HG03571 (cell line): ENCODE data around the gene MYBL2.

Experiments
- ATAC-seq: cut with Tn5 transposase; IDR thresholded peaks from one replicate; pipeline ENCODE4 v1.9.1; 2021; ENCODE audit not compliant: unreplicated experiment

Gene MYBL2

GRCh38 chr20:43681991-43682410 lies 15.1 kb downstream of the MYBL2 start:
- ATAC-seq, result peak; percentile 90

- peak; percentile 26 for ATAC-seq
Measured at GRCh38 chr20:43682446-43682845, 15.5 kb downstream of the MYBL2 start.

GRCh38 chr20:43686820-43687219 lies 19.9 kb downstream of the MYBL2 start:
- ATAC-seq, result no peak

DNA sequence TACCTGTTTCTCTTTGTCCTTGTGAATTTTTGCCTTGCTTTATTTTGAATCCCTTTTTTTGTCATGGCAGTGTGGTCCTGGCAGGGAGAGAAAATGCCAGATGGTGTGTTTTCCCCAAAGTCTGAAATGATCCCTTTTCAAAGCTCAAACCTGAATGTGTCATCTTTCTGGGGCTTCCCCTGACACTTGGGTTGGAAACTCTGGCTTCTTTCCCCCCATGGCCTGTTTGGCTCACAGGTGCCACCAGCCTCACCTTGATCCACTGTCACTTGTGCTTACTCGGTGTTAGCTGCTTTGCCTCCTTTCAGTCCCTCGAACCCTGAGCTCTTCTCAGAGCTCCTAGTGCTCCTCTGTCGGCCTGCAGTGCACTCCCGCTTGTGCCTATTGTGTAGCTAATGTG lies 22.3 kb downstream of the MYBL2 start:
- ATAC-seq, result no peak

DNA sequence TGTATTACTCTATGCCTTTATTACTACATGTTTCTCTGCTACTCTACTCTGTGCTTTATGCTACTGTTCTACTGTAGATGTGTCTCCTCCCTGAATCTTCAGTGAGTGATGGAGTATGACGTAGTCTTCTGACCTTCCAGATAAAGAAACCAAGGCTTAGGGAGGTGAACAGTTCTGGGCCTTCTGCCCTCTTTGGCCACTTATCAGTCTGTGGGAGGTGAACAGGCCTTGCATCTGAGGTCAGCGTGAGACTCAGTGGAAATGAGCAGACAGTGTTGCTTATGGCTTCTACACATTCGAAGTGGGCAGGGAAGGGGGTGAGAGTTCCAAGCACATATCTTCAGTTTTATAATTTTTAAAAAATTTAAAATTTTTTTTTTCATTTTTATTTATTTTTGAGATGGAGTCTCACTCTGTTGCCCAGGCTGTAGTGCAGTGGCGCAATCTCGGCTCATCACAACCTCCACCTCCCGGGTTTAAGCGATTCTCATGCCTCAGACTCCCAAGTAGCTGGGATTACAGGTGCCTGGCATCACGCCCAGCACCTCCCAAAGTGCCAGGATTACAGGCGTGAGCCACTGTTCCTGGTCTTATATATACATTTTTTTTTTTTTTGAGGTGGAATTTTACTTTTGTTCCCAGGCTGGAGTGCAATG lies 24.2 kb downstream of the MYBL2 start:
- ATAC-seq, result no peak

- no peak for ATAC-seq
Measured at GRCh38 chr20:43691928-43692524, 25.1 kb downstream of the MYBL2 start.

DNA sequence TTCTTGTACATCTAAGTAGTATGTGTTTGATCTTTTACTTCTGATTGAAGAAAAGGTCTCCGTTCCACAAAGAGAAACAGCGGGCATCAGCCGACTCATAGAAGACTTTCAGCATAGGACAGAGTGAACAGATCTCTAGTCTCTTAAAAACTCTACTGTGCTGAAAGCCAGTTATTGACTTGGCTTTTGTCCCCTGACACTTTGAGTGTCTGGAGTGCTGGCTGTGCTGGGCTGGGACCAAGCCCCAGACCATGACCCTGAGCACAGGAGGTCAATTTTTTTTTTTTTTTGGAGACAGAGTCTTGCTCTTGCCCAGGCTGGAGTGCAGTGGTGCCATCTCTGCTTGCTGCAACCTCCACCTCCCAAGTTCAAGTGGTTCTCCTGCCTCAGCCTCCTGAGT lies 27.8 kb downstream of the MYBL2 start:
- no peak for ATAC-seq

DNA sequence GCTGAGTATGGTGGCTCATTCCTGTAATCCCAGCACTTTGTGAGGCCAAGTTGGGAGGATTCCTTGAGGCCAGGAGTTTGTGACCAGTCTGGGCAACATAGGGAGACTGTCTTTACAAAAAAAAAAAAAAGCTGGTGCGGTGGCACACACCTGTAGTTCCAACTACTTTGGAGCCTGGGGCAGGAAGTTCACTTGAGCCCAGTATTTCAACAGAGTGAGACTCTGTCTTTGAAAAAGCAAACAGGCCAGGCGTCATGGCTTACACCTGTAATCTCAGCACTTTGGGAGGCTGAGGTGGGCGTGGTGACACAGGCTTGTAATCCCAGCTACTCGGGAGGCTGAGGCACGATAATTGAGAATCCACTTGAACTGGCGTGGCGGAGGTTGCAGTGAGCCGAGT lies 28.7 kb downstream of the MYBL2 start:
- no peak for ATAC-seq

DNA sequence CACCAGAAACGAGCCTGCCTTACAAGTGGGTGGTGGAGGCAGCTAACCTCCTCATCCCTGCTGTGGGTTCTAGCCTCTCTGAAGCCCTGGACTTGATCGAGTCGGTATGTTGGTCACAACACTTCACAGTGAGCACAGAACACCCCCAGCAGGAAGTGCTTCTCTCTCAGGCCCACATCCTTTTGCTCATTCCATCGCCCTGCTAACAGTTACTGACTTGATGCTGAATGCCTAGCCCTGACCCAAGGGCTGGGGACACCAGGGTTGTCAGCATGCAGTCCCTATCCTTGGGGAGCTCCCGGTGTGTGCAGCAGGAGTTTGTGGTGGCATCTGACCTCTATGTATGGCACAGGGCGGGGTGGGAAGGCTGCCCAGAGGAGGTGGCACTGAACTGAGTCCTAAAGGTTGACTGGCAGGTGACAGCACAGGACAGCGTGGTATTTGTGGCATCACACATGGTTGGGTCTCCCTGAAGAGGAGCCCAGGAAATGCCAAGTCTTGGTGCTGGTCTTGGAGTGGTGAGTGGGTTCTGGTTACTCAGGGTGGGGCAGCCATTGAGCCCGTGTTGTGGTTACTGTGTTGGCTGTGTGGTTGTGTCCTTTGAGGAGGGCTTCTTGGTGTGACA lies 33.1 kb downstream of the MYBL2 start:
- ATAC-seq, result no peak

DNA sequence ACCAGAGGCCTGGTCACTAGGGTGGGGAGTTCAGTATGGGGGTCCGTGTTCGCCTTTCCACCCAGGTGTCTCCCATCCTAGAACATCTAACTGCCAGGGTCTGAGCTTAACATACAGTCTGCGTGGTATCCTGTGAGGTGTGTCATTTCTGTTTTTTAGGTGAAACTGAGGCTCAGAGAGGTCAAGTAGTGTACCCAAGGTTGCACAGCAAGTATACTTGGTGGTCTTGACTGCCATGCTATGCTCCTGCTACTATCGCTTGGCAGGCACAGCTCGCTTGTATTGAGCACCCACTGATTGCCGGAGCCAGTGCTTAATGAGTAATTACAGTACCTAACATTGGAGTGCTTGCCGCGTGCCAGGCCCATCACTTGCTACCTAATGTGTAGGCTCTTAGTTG lies 33.7 kb downstream of the MYBL2 start:
- ATAC-seq, result no peak

DNA sequence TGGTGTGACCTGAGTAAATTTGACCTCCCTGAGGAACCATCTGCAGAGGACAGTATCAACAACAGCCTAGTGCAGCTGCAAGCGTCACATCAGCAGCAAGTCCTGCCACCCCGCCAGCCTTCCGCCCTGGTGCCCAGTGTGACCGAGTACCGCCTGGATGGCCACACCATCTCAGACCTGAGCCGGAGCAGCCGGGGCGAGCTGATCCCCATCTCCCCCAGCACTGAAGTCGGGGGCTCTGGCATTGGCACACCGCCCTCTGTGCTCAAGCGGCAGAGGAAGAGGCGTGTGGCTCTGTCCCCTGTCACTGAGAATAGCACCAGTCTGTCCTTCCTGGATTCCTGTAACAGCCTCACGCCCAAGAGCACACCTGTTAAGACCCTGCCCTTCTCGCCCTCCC lies 35.6 kb downstream of the MYBL2 start:
- no peak for ATAC-seq

GRCh38 chr20:43710370-43711044 lies 43.6 kb downstream of the MYBL2 start:
- ATAC-seq, result peak; percentile 68

- ATAC-seq, result no peak
Measured at GRCh38 chr20:43711098-43711654, 44.3 kb downstream of the MYBL2 start.

- no peak for ATAC-seq
Measured at GRCh38 chr20:43715044-43715443, 48.1 kb downstream of the MYBL2 start.

DNA sequence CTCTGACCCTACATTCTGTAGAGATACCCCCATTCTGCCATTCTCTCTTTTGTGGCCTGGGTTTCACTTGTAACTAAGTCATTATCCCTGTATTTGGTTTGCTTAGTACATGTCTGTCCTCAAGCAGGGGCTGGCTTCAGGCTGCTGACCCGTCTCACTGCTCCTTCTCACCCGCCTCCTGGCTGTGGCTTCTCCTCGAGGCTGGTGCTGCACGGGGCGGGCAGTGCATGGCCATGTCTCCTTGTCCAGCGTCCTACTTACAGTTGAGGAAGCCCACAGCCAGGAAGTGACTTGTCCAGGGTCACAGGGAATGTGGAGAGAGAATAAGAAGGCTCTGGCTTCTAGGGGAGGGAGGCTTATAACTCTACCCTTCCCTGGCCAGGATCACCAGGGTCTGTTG lies 48.6 kb downstream of the MYBL2 start:
- no peak for ATAC-seq

- ATAC-seq, result no peak
Measured at GRCh38 chr20:43716123-43716522, 49.2 kb downstream of the MYBL2 start.

DNA sequence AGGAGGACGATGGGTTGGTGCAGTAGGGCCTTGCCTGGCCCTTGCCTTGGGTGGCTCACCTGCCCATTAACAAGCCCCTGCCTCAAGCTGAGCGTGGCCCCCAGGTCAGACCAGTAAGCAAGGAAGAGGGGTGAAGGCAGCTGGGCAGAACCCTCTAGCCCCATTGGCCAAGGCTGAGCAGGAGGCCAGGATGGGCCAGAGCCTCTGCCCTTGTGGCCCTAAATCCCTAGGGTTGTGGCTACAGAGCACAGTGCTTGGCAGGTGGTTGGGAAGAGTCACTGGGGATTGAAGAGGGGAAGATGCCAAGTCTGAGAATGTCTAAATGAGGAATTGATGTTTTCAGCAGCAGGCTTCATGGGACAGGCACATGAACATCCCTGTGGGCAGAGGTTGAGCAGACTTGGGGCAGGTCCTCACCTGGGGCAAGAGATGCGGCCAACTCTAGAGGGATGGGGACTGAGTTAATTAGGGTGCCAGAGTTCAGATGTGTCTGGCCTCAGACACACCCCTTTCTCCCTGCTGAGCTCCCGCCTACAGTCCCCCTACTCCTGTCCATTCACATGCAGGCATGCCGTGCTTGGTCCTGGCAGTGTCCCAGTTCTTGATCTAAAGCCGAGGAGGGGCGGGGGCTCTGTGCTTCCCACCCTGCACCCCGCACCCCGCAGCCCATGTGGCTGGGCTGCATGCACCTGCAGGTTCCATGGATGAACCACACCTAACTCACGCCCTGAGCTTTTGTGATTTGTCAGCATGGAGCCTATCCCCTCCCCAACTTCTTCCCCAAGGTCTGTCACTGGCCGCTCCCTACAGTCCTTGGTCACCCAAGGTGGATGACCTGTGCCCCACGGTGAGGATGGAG lies 50.1 kb downstream of the MYBL2 start:
- no peak for ATAC-seq

GRCh38 chr20:43717616-43717995 lies 50.7 kb downstream of the MYBL2 start:
- ATAC-seq, result no peak

DNA sequence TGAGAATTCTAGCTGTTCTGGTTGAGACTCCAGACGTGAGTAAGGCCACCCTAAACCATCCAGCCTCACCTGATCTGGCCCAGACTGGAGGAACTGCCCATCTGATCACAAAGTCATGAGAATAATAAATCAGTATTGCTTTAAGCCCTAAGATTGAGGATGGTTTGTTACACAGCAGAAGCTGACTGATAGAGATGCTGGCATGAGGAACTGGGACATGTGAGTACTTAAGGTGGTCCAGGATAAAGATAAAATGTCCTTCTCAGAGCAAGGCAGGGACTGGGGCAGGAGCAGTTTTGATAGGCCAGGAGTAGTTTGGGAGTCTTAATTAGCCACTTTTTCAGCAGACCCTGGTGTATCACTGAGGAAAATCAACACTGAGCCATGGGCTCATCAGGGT lies 53.1 kb downstream of the MYBL2 start:
- ATAC-seq, result no peak

DNA sequence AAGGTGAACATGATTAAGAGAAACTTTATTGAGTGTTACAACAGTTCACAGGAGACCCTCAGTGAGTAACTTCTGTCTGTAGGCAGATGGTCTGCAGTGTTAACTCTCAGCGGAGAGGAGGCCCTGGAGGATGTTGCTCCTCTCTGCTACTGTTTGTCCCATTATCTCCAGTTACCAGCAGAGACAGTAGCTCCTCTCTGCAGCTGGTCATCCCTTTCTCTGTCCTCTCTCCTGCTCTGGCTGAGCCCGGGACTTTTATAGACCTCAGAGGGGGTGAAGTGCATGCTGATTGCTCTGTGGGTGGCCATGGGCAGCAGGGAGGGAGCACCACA lies 54.1 kb downstream of the MYBL2 start:
- ATAC-seq, result no peak
